HG03135 (cell line): ENCODE measurements around the gene MKS1.

ENCODE experiments used
- ATAC-seq: cut with Tn5 transposase; IDR thresholded peaks from one replicate; pipeline ENCODE4 v1.9.1; 2021; ENCODE audit warnings: mild to moderate bottlenecking, moderate library complexity; ENCODE audit not compliant: unreplicated experiment

MKS1 gene

DNA sequence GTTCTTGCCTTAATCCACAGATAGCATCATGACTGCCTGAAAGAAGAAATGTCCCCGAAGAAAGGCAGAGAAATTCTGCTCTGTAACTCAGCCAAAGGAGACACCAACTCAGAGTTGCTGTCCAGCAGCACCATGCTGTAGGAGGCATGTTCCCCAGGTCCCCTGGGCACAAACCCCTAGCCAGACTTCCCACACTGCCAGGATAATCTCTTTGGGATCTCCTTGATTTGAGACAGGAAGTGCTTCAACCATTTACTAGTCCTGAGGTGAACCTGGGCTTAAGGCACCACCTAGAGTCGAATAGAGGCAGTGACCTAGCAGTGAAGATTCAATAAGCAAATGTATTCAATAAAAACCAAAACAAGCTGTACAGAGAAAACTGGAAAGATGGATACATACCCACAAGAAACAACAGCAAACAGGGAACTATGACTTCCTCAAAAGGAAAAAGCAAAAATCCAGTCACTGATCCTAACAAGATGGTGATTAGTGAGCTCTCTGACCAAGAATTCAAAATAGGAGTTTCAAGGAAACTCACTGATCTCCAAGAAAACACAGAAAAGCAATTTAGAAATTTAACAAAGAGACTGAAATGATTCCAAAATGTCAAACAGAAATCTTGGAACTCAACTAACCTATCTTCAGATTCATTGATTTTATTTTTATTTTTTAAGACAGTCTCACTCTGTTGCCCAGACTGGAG, 46.5 kb downstream of the MKS1 start:
- ATAC-seq, result no peak

DNA sequence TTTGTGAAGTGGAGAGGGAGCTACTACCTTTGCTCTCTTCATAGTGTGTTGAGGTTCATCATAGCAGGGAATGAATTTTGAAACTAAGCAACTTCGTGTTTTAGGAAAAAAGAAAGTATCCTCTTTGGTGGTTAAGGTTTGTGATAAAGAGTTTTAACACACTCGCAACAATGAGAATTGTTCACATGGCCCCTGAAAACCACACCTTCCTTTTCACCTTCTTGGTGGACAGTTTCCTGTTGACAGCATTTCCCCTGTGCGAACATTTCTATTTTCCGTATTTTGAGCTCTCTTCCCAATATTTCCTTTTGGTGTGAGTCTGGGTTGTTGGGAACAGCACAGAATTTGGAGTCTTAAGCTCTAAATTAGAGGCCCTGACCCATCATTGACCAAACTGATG, 48.4 kb downstream of the MKS1 start:
- ATAC-seq, result no peak

DNA sequence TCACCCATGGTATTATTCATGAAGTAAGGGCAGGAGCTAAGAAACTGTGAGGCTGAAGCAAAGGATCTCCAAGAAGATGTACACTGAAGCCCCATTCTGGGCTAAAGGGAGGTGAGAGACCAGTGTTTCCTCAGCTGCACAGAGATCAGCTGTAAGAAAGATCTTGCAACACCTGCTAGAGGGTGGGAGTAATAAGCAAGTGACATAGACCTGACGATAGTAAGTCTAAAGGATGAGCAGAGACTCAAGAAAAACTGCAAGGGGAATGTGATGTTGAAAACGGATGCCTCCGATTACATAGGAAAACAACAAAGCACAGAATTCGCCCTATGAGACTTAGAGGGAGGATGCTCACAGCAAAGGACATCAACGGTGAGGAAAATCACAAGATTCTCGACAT, 52.4 kb downstream of the MKS1 start, which contains the start of gene OR4D2:
Gene OR4D2 (plus strand): TSS at position 301 of the 400 bp plus-strand sequence. CDS start 2,674 bp downstream, outside the sequence.
- no peak for ATAC-seq

DNA sequence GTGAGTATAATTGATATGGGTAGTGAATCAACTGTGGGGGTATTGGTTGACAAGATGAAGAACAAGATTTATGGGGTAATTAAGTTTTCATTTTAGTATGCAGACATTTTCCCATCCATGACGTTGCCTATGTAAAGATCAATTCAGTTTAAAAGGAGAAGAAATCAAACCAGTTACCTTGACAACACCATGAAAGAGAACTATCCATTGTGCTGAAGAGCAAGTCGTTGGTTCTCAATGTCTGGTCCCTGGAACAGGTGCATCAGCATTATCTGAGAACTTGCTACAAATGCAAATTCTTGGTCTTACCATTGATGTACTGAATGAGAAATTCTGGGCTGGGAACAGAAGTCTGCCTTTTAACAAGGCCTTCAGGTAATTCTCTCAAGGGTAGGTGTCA, 53.1 kb downstream of the MKS1 start:
- no peak for ATAC-seq

DNA sequence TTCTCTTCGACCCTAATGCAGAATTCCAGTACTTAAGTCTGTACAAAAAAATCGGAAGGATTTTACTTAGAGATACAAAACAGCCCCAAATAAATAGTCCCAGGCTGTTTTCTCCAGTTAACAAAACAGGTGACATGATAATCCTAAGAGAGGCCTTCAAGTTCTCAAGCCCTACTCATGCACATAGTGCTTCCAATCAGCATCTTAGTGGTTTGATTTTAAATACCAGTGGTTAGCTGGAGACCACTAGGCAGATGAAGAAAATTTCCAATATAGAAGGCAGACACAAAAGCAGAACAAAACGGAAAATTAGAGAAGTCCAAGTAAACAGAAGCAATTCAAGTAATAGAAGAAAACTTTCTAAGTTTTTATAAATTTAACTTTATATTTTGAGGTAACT, 57.5 kb downstream of the MKS1 start:
- ATAC-seq, result no peak

DNA sequence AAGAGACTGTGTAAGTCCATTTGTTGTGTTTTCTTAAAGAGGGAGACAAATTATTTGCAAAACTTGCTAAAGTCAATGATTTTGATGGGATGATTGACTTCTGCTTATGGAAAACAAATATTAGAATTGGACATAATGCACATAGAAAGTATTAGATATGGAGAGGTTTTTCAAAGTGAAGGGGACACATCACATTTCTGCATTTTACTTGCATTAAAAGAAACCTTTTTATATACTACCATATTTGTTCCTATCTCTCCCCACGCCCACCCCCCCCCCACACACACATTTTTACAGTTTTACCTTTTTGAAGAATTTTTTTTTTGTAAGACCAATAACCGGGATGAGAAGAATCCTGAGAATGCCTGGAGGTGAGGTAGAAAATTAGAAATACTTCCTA, 60.9 kb downstream of the MKS1 start:
- no peak for ATAC-seq

DNA sequence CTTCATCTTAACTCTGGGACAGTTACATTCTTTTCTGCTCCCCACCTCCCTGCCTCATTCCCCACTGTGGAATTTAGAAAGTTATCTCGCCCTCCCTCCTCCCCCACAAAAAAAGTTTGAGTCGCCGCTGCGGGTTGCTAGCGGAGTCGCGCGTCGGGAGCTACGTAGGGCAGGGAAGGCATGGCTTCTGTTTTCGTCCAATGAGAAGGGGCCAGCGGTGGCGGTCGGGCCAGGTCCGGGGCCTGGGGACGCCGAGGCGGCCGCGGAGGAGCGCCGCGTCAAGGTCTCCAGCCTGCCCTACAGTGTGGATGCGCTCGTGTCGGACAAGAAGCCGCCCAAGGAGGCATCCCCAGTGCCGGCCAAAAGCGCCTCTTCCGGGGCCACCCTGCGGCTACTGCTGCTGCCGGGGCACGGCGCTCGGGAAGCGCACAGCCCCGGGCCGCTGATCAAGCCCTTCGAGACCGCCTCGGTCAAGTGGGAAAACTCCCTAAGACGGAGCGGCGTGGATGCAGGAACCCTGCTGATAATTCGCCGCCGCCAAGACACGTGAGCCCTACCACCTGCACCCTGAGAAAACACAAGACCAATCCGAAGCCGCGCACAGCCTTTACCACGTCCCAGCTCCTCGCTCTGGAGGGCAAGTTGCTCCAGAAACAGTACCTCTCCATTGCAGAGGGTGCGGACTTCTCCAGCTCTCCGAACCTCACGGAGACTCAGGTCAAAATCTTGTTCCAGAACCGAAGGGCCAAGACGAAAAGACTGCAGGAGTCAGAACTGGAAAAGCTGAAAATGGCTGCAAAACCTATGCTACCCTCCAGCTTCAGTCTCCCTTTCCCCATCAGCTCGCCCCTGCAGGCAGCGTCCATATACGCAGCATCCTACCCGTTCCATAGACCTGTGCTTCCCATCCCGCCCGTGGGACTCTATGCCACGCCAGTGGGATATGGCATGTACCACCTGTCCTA, 61.9 kb downstream of the MKS1 start:
- ATAC-seq, result no peak
